HG02852 (cell line): Measurements from ENCODE around the gene HDAC2.
"Not testable (repeated sequence)": the region's sequence is repeated elsewhere in the genome, so short reads cannot be mapped to it uniquely, and the experiment has no call there.

Experiments
- ATAC-seq: cut with Tn5 transposase; IDR thresholded peaks from one replicate; pipeline ENCODE4 v1.9.1; 2021; ENCODE audit warnings: mild to moderate bottlenecking, moderate library complexity; ENCODE audit not compliant: unreplicated experiment

HDAC2 gene

GRCh38 chr6:113976806-113977205, 5.9 kb upstream of the HDAC2 start:
- ATAC-seq, result no peak

GRCh38 chr6:113971741-113972140, 793 bp upstream of the HDAC2 start:
- no peak for ATAC-seq

GRCh38 chr6:113969888-113970804, 802 bp downstream of the HDAC2 start:
- ATAC-seq, result peak; percentile 36

GRCh38 chr6:113968472-113968871, 2.5 kb downstream of the HDAC2 start:
- ATAC-seq, result no peak

- ATAC-seq, result no peak
Observed at GRCh38 chr6:113967777-113968176, 3.2 kb downstream of the HDAC2 start.

GRCh38 chr6:113960795-113961194, 10.2 kb downstream of the HDAC2 start:
- peak; percentile 70 for ATAC-seq

GRCh38 chr6:113959235-113959634, 11.7 kb downstream of the HDAC2 start:
- ATAC-seq, result no peak

- no peak for ATAC-seq
Observed at GRCh38 chr6:113954653-113955052, 16.3 kb downstream of the HDAC2 start.

GRCh38 chr6:113953346-113953745, 17.6 kb downstream of the HDAC2 start:
- no peak for ATAC-seq

- ATAC-seq, result no peak
Observed at GRCh38 chr6:113949499-113949898, 21.4 kb downstream of the HDAC2 start.

GRCh38 chr6:113944701-113945100, 26.2 kb downstream of the HDAC2 start:
- ATAC-seq, result no peak

GRCh38 chr6:113939825-113940224, 31.1 kb downstream of the HDAC2 start:
- no peak for ATAC-seq

- ATAC-seq, result peak; percentile 85
Observed at GRCh38 chr6:113936093-113936934, 34.6 kb downstream of the HDAC2 start.

GRCh38 chr6:113934101-113934500, 36.8 kb downstream of the HDAC2 start:
- no peak for ATAC-seq

GRCh38 chr6:113931907-113932306, 39.0 kb downstream of the HDAC2 start:
- ATAC-seq, result not testable (repeated sequence)

- no peak for ATAC-seq
Observed at GRCh38 chr6:113930183-113930582, 40.8 kb downstream of the HDAC2 start.

- ATAC-seq, result no peak
Observed at GRCh38 chr6:113927001-113927400, 43.9 kb downstream of the HDAC2 start.

GRCh38 chr6:113925378-113925777, 45.6 kb downstream of the HDAC2 start:
- ATAC-seq, result no peak

- ATAC-seq, result no peak
Observed at GRCh38 chr6:113924312-113924723, 46.6 kb downstream of the HDAC2 start.

GRCh38 chr6:113923526-113923925, 47.4 kb downstream of the HDAC2 start:
- no peak for ATAC-seq

- ATAC-seq, result peak; percentile 5
Observed at GRCh38 chr6:113921299-113921904, 49.5 kb downstream of the HDAC2 start.
